Fibroblast of the aortic adventitia (primary cell): ENCODE results near the gene SYT7. TPM values are rescaled to one million over a fixed set of nuclear protein-coding genes. Genes with fewer than 3 reads are reported as not detected.

Experiments
- DNase-seq: peaks from one replicate; pipeline ENCODE4 v3.0.0-alpha.2; 2010; ENCODE audit warnings: low read depth
- H3K4me3 ChIP-seq: 2 replicates; pipeline ENCODE4 v1.5.1; 2011; ENCODE audit warnings: low read depth, mild to moderate bottlenecking, control low read depth, low read length, moderate library complexity
- CTCF ChIP-seq: IDR thresholded peaks from 2 replicates; pipeline ENCODE4 v1.5.1; 2011; ENCODE audit warnings: mild to moderate bottlenecking, low read length, control low read depth, inconsistent platforms; ENCODE audit not compliant: insufficient read depth
- total RNA-seq: library from RNA; depleted of rRNA; stranded (reverse); fragments of >200 nt; gene quantifications from 2 replicates; pipeline ENCODE4 v1.2.3, GENCODE V29; 2012; ENCODE audit warnings: low replicate concordance

Gene SYT7
- total RNA-seq, 1 donor, result 112 TPM

DNA sequence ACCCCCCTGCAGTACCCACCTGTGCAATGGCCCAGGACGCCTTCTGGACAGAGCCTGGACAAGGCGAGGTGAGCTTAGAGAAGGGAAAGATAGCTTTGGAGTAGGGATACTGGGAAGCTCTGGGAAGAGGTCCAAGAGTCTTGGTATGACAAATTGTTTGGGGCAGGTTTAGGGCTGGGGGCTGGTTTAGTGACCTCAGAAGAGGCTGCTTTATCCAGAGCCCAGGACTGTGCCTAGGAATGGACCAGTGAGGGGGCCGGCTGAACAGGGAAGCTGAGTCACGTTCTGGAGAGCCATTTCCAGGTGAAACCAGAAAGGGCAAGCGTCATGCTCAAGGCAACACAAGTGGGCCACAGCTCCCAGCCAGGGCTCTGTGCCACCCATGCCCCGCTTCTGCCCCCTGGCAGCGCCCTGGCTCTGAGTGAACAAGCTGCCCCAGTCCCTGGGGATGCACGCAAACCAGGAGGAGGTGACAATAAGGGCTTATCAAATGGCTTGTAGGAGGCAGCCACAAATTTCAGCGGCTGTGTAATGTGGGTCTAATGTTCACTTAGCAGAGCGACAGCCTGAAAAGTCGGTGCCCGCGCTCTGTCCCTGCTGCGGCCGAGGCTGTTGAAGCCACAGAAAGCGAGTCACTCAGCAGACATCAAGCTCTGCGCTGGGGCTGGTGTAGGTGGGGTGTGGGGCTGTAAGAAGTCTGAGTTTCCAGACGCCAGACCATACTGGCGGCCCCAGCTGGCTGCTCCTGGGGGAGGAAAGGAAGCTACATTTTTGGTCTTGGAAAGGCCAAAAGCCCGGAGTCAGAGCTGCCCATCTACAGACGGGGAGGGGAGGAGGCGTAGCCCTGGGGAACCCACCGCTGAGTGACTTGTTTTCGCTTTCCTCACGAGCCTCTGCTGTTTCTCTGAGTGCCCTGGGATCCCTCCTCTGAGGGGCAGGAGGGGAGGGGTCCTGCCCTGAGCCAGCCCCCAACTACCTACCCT lies 18.3 kb upstream of the SYT7 start:
- DNase-seq, result peak; percentile 86
- no peak overlapping the region for H3K4me3 ChIP-seq

GRCh38 chr11:61598374-61598773 lies 17.5 kb upstream of the SYT7 start:
- no peak for TF ChIP-seq CTCF
- no peak for DNase-seq

More for the DNA sequence above, 18.3 kb upstream of the SYT7 start:
- TF ChIP-seq CTCF, result no peak

DNA sequence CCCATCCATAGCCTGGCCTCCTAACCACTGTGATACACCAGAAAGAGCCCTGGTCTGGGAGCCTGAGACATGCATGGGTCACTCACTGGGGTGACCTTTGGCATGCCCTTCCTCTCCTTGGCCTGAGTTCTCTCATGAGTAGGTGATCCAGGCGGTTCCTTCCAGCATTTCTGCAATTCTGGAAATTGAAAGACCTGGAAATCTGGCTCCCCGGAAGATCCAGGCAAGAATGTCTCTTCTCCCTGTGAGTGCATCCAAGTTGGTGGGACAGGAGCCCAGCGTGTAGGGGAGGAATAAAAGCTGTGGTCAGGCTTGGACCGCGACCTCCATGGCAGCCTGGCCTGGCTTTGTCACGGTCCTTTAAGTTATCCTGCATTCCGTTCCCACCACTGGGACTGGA lies 16.1 kb upstream of the SYT7 start:
- no peak overlapping the region for H3K4me3 ChIP-seq
- DNase-seq, result no peak
- no peak for TF ChIP-seq CTCF

More at GRCh38 chr11:61598374-61598773, 17.5 kb upstream of the SYT7 start:
- H3K4me3 ChIP-seq, result no peak overlapping the region

DNA sequence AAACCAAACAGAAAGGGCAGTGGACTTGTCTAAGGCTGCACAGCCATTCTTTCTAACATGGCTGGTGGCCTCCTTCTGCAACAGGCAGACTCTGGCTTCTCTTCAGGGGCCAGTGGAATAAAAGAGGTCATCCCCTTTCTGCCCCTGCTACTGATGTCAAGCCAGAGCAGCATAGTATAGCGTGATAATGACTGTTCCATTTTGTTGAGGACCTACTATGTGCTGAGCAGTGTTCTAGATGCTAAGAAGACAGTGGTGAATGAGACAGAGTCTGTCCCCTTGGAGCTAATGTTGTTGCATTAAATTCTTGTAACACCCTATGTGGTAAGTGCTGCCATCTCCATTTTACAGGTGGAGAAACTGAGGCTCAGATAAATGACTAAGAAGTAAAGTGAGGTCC lies 15.7 kb upstream of the SYT7 start:
- no peak overlapping the region for H3K4me3 ChIP-seq
- no peak for DNase-seq
- TF ChIP-seq CTCF, result no peak

DNA sequence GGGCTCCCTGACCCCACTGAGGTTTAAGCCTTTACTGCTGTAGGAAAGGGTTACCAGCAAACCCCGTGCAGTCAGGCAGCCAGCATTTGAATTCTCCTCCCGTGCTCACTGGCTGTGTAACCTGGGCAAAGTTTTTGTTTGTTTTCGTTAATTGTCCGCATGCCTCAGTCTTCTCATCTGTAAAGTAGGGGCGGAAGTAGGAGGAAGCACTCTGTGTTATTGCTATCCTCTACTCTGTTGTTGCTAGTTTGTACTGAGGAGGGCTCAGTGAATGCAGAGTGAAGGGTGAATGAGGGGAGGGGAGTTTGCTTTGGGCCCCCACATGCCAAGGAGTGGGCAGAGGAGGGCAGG lies 14.0 kb upstream of the SYT7 start:
- TF ChIP-seq CTCF, result no peak
- no peak overlapping the region for H3K4me3 ChIP-seq
- no peak for DNase-seq

DNA sequence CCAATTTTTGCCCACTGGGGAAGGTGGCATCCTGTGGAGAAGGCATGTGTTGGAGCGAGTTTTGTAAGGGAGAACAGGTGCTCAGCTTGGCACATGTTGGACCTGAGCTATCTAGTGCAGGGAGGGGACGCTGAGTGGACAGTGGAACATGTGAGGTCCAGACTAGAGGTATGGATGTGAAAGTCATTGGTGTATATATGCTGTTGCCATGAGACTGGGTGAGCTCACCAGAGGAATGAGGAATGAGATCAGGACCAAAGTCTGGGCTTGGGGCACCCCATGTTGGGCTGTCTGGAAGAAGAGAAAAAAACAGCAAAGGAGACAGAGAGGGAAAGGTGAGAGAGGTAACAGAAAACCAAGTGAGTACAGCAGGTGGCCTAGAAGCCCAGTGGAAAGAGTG lies 12.3 kb upstream of the SYT7 start:
- H3K4me3 ChIP-seq, result no peak overlapping the region
- no peak for DNase-seq
- no peak for TF ChIP-seq CTCF
